K562 (cell line): ENCODE data around the gene EPB41L4B. TPM values are rescaled to one million over a fixed set of nuclear protein-coding genes. Genes with fewer than 3 reads are reported as not detected.

ENCODE experiments used
- ATAC-seq: fragments of 200-7000 bp; cut with Tn5 transposase; 3 replicates; pipeline ENCODE4 v1.9.1; 2020; ENCODE audit warnings: moderate library complexity
- BruUV-seq: library from RNA; stranded (reverse); fragments of 400-500 nt; replicated peaks from 2 replicates; lab custom pipeline; 2021; lab: Mats Ljungman, UMichigan
- CTCF ChIA-PET: fragments of 300-600 bp; formaldehyde crosslinking; extraction: SDS; loops from one replicate; lab custom pipeline; 2021; ENCODE audit warnings: low intra/inter-chr PET ratio; lab: Yijun Ruan, JAX
- POLR2A ChIA-PET: fragments of 300-600, 350-650 bp; sonication (Branson Sonifier 250); formaldehyde crosslinking; extraction: SDS; loops from one replicate; lab custom pipeline; 2021; ENCODE audit warnings: antibody characterized with exemption, inconsistent platforms; lab: Yijun Ruan, JAX
- DNase-seq, 4 experiments: peaks; one replicate each; pipeline versions ENCODE4 v3.0.0 to v3.0.0-alpha.2; 2011 to 2018; ENCODE audit warnings: low spot score in 3 of 4, mixed read lengths in 3 of 4; ENCODE audit errors: extremely low read depth in 1 of 4
- FAIRE-seq: peaks from 2 replicates; lab custom pipeline; 2011; peaks lifted over from hg19 to GRCh38; lab: Jason Lieb, UNC
- H2AFZ ChIP-seq: 2 replicates; pipeline ENCODE4 v1.6.0; 2011; ENCODE audit warnings: low read depth, low read length, control low read depth, inconsistent platforms
- H3K27ac ChIP-seq: fragments of 200-600 bp; 3 replicates; pipeline ENCODE4 v1.8.0; 2011; ENCODE audit warnings: low read depth, mild to moderate bottlenecking, control low read depth, inconsistent platforms, low read length, moderate library complexity, mixed read lengths; ENCODE audit errors: extremely low read depth
- H3K27me3 ChIP-seq, 2 experiments: fragments of 300-600 bp in 1 of 2; 2 replicates in 1 of 2; 3 replicates in 1 of 2; pipeline versions ENCODE4 v1.6.0 to v1.8.0; 2011; ENCODE audit warnings: inconsistent platforms in 2 of 2, low read length in 2 of 2, mild to moderate bottlenecking in 1 of 2, mixed read lengths in 1 of 2, moderate library complexity in 1 of 2; ENCODE audit not compliant: control insufficient read depth in 2 of 2, insufficient read depth in 2 of 2
- H3K36me3 ChIP-seq: fragments of 300-600 bp; 3 replicates; pipeline ENCODE4 v1.8.0; 2011; ENCODE audit warnings: mild to moderate bottlenecking, low read length, inconsistent platforms; ENCODE audit not compliant: control insufficient read depth, insufficient read depth
- H3K4me1 ChIP-seq, 2 experiments: fragments of 200-600 bp in 1 of 2; replicated peaks in 1 of 2; 2 replicates in 1 of 2; 3 replicates in 1 of 2; pipeline versions ENCODE4 v1.5.1 to v1.8.0; 2011; ENCODE audit warnings: inconsistent platforms in 2 of 2, low read length in 2 of 2, mild to moderate bottlenecking in 1 of 2, mixed read lengths in 1 of 2, moderate library complexity in 1 of 2; ENCODE audit not compliant: control insufficient read depth in 2 of 2, insufficient read depth in 2 of 2
- H3K4me2 ChIP-seq: 2 replicates; pipeline ENCODE4 v1.6.1; 2011; ENCODE audit warnings: low read length, control low read depth, inconsistent platforms, mixed read lengths; ENCODE audit not compliant: insufficient read depth
- H3K4me3 ChIP-seq: fragments of 200-600 bp; sonication (generic), shearing (Covaris generic); 2 replicates; pipeline ENCODE4 v1.5.1; 2016; ENCODE audit warnings: control low read depth, inconsistent platforms
- H3K79me2 ChIP-seq: fragments of 200-600 bp; 3 replicates; pipeline ENCODE4 v1.8.0; 2011; ENCODE audit warnings: low read length, inconsistent platforms; ENCODE audit not compliant: control insufficient read depth, insufficient read depth
- H3K9ac ChIP-seq, 2 experiments: 2 replicates each; pipeline versions ENCODE4 v1.6.0 to v1.6.1; 2011; ENCODE audit warnings: low read depth in 2 of 2, low read length in 2 of 2, control low read depth in 1 of 2, inconsistent platforms in 1 of 2, mild to moderate bottlenecking in 1 of 2, mixed read lengths in 1 of 2; ENCODE audit not compliant: insufficient read depth in 1 of 2
- H3K9me1 ChIP-seq: one replicate; pipeline ENCODE4 v1.6.0; 2011; ENCODE audit warnings: inconsistent platforms, mild to moderate bottlenecking, low read length, moderate library complexity; ENCODE audit not compliant: control insufficient read depth, insufficient read depth
- H3K9me3 ChIP-seq: replicated peaks from 2 replicates; pipeline ENCODE4 v1.5.1; 2011; ENCODE audit warnings: low read depth, low read length, inconsistent platforms; ENCODE audit not compliant: control insufficient read depth, insufficient read depth
- H4K20me1 ChIP-seq: replicated peaks from 2 replicates; pipeline ENCODE4 v1.6.1; 2011; ENCODE audit warnings: low read length, inconsistent platforms, mixed read lengths; ENCODE audit not compliant: control insufficient read depth, insufficient read depth
- IRF2 ChIP-seq: sonication (generic); formaldehyde crosslinking; IDR thresholded peaks from 2 replicates; pipeline ENCODE4 v1.8.1; 2022; ENCODE audit warnings: mild to moderate bottlenecking, missing genetic modification reagents
- POLR3G ChIP-seq: IDR thresholded peaks from 2 replicates; pipeline ENCODE4 v1.6.1; 2011; ENCODE audit not compliant: insufficient read length, insufficient replicate concordance; ENCODE audit errors: extremely low read depth
- WGBS: fragments of 100-300 bp; shearing (Covaris generic); methylation state at CpG from one replicate; pipeline ENCODE4 v1.1.6; 2016; ENCODE audit warnings: low coverage, mixed read lengths; ENCODE audit not compliant: insufficient coverage; ENCODE audit errors: missing lambda C conversion rate; 5-methylcytosine and 5-hydroxymethylcytosine counted together
- in situ Hi-C: fragments of 300-500 bp; cut with MboI; formaldehyde crosslinking; loops from 4 replicates; pipeline ENCODE4 v1.15.0; 2018; ENCODE audit warnings: inconsistent platforms, mixed read lengths
- intact Hi-C: fragments of 100-400 bp; cut with micrococcal nuclease; formaldehyde crosslinking; loops from 2 replicates; pipeline ENCODE4 v1.14.2; 2022
- polyA plus RNA-seq, 8 experiments: library from polyadenylated mRNA; depleted of rRNA in 4 of 8; stranded (reverse) in 5 of 8; unstranded in 3 of 8; fragments of >200 nt; fragmentation: Nextera tagmentation in 2 of 8; fragmentation: Illumina TruSeq in 1 of 8; extraction: Ambion mirVana in 2 of 8; extraction: Trizol in 1 of 8; gene quantifications; 2 replicates each; pipeline versions ENCODE4 v1.2.1 to v1.2.3, GENCODE V29; 2011 to 2014; ENCODE audit warnings: inconsistent platforms in 1 of 8, missing spikeins in 1 of 8
- total RNA-seq, 7 experiments: library from RNA; depleted of rRNA in 6 of 7; stranded (reverse); fragments of >200 nt in 6 of 7; fragmentation: Illumina TruSeq in 2 of 7; extraction: Trizol in 2 of 7; gene quantifications; 2 replicates each; pipeline versions ENCODE4 v1.2.1 to v1.2.3, GENCODE V29; 2011 to 2021; ENCODE audit warnings: low replicate concordance in 1 of 7
- TF ChIP-seq, protein P1 (sequence below), 2 experiments: fragments of 450-650 bp; formaldehyde crosslinking in 1 of 2; IDR thresholded peaks; 2 replicates each; pipeline versions ENCODE4 v1.4.0 to v1.6.1; 2014 to 2020; ENCODE audit warnings: mild to moderate bottlenecking in 2 of 2, borderline replicate concordance in 1 of 2, low read depth in 1 of 2
- TF ChIP-seq, protein P2 (sequence below), 2 experiments: fragments of 450-650 bp in 1 of 2; sonication (generic) in 1 of 2; formaldehyde crosslinking in 1 of 2; IDR thresholded peaks; 2 replicates each; pipeline versions ENCODE4 v1.7.1 to v1.9.0; 2016 to 2022; ENCODE audit warnings: inconsistent platforms in 1 of 2, mild to moderate bottlenecking in 1 of 2, missing genetic modification reagents in 1 of 2

EPB41L4B gene
- total and polyA plus RNA-seq, 9 of the 15 experiments (the other 6 are each of a cell fraction or from before 2014, with no cell fraction given) = 0.09 to 0.38 (median 0.21) TPM

DNA sequence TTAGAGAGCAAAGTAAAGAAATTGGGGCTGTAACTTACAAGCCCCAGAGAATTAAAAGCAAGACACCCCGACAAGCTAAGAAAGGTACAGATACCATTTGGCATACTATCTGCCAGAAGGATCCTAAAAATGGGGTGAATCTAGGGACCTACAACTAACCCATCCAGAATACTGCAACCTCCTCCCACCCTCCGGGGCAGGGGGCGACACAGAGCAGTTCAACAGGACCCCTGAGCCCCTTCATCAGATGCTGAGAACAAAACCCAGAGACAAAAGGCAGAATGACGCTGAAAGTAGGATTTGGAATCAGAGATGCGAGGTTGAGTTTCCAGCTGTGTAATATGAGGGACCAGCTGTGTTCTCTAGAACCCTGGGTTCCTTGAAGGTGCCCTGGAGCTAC is 71.2 kb downstream of the EPB41L4B start:
- no peaks in the 10 kb centered on the region for H3K9me1 ChIP-seq
- H2AFZ ChIP-seq = no peak overlapping the region
- ChIA-PET POLR2A (no interaction called here), CTCF (no interaction called here)
- no peak overlapping the region for H3K27ac ChIP-seq
- H3K9ac ChIP-seq = no peak overlapping the region
- no peak overlapping the region for H3K4me3 ChIP-seq
- FAIRE-seq (no peak), DNase-seq (no peak), ATAC-seq (no peak)
- in situ Hi-C loops (no loop called here), intact Hi-C loops (loop anchor here (5.0 kb wide), 1 partner anchor 53 kb away; no protein-coding TSS in a partner anchor)
- BruUV-seq = no TSS peak
- H3K27me3 ChIP-seq = peaks cover 28 to 39% of the 10 kb centered on the region in 2 experiments
- WGBS = 0% methylated on average over 5 of the region's 5 CpGs
- H3K4me2 ChIP-seq = no peak overlapping the region
- no peaks in the 10 kb centered on the region for H3K36me3 ChIP-seq
- H3K9me3 ChIP-seq = no peaks in the 10 kb centered on the region
- H3K4me1 ChIP-seq = peaks cover 0 to 2% of the 10 kb centered on the region in 2 experiments; a peak in 2 of 5 replicates
- no peaks in the 10 kb centered on the region for H4K20me1 ChIP-seq
- H3K79me2 ChIP-seq = no peaks in the 10 kb centered on the region
- no peak for TF ChIP-seq POLR3G
- TF ChIP-seq, protein P1, sequence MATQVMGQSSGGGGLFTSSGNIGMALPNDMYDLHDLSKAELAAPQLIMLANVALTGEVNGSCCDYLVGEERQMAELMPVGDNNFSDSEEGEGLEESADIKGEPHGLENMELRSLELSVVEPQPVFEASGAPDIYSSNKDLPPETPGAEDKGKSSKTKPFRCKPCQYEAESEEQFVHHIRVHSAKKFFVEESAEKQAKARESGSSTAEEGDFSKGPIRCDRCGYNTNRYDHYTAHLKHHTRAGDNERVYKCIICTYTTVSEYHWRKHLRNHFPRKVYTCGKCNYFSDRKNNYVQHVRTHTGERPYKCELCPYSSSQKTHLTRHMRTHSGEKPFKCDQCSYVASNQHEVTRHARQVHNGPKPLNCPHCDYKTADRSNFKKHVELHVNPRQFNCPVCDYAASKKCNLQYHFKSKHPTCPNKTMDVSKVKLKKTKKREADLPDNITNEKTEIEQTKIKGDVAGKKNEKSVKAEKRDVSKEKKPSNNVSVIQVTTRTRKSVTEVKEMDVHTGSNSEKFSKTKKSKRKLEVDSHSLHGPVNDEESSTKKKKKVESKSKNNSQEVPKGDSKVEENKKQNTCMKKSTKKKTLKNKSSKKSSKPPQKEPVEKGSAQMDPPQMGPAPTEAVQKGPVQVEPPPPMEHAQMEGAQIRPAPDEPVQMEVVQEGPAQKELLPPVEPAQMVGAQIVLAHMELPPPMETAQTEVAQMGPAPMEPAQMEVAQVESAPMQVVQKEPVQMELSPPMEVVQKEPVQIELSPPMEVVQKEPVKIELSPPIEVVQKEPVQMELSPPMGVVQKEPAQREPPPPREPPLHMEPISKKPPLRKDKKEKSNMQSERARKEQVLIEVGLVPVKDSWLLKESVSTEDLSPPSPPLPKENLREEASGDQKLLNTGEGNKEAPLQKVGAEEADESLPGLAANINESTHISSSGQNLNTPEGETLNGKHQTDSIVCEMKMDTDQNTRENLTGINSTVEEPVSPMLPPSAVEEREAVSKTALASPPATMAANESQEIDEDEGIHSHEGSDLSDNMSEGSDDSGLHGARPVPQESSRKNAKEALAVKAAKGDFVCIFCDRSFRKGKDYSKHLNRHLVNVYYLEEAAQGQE (IDR thresholded peaks at IDR 0.05; ENCODE audit: borderline replicate concordance) = no peak
- TF ChIP-seq, protein P1 (CRISPR knock-in tag; IDR thresholded peaks at IDR 0.05; ENCODE audit: low read depth) = no peak
- TF ChIP-seq, protein P2, sequence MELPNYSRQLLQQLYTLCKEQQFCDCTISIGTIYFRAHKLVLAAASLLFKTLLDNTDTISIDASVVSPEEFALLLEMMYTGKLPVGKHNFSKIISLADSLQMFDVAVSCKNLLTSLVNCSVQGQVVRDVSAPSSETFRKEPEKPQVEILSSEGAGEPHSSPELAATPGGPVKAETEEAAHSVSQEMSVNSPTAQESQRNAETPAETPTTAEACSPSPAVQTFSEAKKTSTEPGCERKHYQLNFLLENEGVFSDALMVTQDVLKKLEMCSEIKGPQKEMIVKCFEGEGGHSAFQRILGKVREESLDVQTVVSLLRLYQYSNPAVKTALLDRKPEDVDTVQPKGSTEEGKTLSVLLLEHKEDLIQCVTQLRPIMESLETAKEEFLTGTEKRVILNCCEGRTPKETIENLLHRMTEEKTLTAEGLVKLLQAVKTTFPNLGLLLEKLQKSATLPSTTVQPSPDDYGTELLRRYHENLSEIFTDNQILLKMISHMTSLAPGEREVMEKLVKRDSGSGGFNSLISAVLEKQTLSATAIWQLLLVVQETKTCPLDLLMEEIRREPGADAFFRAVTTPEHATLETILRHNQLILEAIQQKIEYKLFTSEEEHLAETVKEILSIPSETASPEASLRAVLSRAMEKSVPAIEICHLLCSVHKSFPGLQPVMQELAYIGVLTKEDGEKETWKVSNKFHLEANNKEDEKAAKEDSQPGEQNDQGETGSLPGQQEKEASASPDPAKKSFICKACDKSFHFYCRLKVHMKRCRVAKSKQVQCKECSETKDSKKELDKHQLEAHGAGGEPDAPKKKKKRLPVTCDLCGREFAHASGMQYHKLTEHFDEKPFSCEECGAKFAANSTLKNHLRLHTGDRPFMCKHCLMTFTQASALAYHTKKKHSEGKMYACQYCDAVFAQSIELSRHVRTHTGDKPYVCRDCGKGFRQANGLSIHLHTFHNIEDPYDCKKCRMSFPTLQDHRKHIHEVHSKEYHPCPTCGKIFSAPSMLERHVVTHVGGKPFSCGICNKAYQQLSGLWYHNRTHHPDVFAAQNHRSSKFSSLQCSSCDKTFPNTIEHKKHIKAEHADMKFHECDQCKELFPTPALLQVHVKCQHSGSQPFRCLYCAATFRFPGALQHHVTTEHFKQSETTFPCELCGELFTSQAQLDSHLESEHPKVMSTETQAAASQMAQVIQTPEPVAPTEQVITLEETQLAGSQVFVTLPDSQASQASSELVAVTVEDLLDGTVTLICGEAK (IDR thresholded peaks at IDR 0.05) = no peak
- TF ChIP-seq, protein P2 (CRISPR knock-in tag; IDR thresholded peaks at IDR 0.05) = no peak
- TF ChIP-seq IRF2 (CRISPR knock-in tag) = no peak
